Smooth muscle cell of bladder (primary cell): ENCODE data around the gene CD5L. TPM values are rescaled to one million over a fixed set of nuclear protein-coding genes. Genes with fewer than 3 reads are reported as not detected.

Experiments
- total RNA-seq: library from RNA; depleted of rRNA; stranded (reverse); fragments of >200 nt; gene quantifications from 2 replicates; pipeline ENCODE4 v1.2.3, GENCODE V29; 2014

Gene CD5L
- total RNA-seq = not detected in 2 replicates

DNA sequence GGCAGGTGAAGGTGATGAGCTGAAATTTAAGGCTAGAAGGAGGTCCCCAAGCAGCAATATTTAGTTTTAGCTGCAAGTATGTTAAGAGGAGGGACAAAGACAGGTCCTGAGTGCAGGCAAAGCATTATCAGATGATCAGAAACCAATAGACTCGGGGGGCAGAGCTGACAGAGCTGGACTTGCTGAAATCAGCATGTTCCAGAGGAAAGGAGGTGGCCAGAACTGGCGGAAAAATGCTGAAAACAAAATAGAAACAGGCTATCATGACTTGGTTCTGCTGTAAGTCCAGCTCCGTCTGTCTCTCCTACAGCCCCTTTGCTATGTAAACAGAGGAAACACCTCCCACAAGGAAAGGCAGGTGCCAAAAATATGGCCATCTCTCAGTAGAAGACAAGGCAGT is at the start of gene CD5L:
CD5L (minus strand) TSS at position 101 of the 400 bp plus-strand sequence. CDS start 107 bp downstream, outside the sequence.

GRCh38 chr1:157819896-157820295 is 21.7 kb downstream of the CD5L start, which contains the start of gene FCRL1:
TSS of gene FCRL1 (minus strand) at chr1:157820120. CDS start at chr1:157820037, 83 bp downstream.

Other genes with a start within 250 kb of the CD5L start
- not detected in 2 replicates for gene FCRL4, start 243.7 kb downstream of the CD5L start, total RNA-seq
- not detected in 2 replicates for gene FCRL3, start 141.0 kb downstream of the CD5L start, total RNA-seq
- not detected in 2 replicates for gene FCRL2, start 64.7 kb downstream of the CD5L start, total RNA-seq
- not detected in 2 replicates for gene FCRL1, start 21.7 kb downstream of the CD5L start, total RNA-seq
- 95.4 and 131 TPM in 2 replicates for gene KIRREL1, start 151.8 kb upstream of the CD5L start, total RNA-seq